HG03354 (cell line): Measurements from ENCODE around the gene SMYD3.

ENCODE experiments used
- ATAC-seq: cut with Tn5 transposase; IDR thresholded peaks from one replicate; pipeline ENCODE4 v1.9.1; 2021; ENCODE audit warnings: mild to moderate bottlenecking; ENCODE audit not compliant: unreplicated experiment, poor library complexity, severe bottlenecking

Gene SMYD3

GRCh38 chr1:246477634-246478033, 29.4 kb downstream of the SMYD3 start:
- ATAC-seq, result no peak

GRCh38 chr1:246476771-246477170, 30.3 kb downstream of the SMYD3 start:
- no peak for ATAC-seq

DNA sequence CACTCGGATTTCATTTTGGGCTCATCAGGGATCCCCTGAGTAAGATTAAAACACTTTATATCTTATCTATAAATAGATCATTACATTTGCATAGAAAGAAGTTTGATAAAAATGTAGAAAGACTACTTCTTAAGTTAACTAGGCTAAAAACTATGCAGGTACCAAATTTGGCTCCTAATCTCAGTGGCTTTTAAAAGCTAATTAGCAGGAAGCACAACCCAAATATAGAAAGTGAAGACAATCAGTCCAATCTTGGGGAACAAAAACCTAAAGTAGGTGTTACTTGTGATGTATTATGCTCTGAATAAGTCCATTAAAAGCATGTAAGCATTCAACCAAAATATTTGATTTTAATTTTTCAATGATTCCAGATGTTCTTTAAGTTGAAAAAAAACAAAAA, 35.4 kb downstream of the SMYD3 start:
- ATAC-seq, result no peak

- ATAC-seq, result no peak
Measured at GRCh38 chr1:246470585-246470984, 36.5 kb downstream of the SMYD3 start.

DNA sequence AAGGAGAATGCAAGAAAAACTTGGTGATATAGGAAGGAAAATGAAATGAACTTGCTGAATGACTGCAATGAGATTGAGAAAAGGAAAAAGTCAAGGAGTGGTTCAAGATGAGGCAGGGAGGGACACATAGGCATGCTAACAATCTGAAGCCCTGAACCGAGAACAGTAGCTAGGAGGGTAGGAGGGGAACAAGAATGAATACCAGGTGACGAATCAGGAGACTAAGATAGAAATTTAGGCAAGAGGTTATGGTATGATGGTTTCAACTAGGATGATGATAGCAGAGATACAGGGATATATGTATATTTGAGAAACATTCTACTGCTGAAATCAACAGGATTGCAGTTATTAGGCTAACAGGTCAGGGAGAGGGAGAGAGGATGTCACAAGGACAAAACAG, 44.1 kb downstream of the SMYD3 start:
- no peak for ATAC-seq

GRCh38 chr1:246460406-246460805, 46.7 kb downstream of the SMYD3 start:
- no peak for ATAC-seq

GRCh38 chr1:246459221-246459620, 47.9 kb downstream of the SMYD3 start:
- ATAC-seq, result no peak

- no peak for ATAC-seq
Measured at GRCh38 chr1:246455476-246455875, 51.6 kb downstream of the SMYD3 start.

DNA sequence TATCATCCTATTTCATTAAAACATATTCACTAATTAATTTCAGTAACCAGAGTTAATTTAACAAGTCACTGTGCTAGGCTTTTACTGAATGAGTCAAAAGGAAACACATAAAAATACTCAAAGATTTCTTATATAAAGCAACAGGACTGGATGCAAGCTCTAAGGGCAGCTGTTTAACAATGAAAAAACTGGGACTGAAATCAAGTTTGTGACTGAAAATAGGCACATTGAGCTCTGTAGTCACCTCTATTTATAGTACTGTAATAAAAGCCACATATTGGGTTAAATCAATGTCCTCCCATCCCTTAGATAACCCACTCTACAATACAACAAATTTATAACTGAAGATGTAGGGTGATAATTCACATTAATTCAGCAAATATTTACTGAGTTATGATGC, 52.4 kb downstream of the SMYD3 start:
- ATAC-seq, result no peak

DNA sequence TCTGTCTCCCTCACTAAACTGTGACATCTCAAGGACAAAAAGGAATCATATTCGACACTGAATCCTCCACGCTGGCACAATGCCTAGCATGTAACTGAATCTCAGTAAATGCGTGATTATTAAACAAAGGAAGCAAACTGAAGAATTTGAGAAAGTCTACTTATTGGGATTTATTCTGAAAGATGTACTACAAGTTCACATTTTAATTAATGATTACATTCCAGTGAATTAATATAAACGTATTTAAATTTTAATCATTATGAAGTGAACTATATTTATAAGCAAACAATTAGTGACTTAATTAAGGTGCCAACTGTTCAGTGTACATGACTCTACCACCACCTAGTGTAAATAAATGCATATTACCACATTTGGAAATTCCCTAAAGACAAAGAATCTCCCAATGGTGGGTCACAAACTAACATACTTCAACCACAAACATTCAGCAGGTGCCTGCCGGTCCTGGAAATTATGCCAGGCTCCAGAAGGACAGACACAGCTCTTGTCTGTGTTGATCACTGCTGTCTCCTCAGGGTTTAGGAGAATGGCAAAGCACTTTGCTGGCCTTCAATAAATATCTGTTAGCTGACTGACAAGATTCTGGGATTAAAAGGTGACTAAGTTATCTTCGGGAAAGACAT, 56.3 kb downstream of the SMYD3 start:
- ATAC-seq, result peak; percentile 52

DNA sequence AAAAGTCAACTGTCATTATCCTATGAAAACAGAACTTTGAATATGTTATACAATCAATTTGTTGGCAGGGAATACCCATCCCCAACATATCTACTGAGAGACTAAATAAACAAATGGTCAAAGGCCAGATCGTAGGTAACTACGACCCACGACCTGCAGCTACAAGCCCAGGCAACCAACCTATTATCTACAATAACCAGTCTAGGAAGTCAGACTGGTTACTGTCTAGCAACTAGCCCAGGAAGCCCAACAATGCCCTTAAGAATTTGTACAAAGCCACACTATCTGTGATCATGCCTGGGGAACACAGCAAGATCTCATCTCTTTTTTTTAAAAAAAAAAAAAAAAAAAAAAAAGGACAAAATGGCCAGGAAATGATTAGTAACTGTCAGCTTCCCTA, 58.7 kb downstream of the SMYD3 start:
- no peak for ATAC-seq

DNA sequence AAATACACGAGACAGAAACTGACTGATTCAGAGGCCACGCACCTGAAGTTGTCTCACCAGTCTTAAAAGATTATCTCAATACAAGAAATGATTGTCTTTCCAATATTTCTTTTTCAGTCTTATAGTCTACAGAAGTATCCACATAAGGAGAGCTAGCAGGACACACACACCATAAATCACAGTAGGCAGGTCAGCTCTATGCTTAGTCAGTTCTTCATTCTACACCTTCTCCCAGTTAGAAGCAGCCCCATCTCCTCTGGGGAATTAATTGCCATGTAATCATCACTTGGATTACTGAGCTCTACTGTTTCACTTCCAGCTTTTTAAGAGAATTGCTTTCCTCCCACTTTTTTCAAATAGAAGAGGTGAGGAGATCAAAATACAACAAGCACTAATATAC, 59.6 kb downstream of the SMYD3 start:
- ATAC-seq, result no peak

DNA sequence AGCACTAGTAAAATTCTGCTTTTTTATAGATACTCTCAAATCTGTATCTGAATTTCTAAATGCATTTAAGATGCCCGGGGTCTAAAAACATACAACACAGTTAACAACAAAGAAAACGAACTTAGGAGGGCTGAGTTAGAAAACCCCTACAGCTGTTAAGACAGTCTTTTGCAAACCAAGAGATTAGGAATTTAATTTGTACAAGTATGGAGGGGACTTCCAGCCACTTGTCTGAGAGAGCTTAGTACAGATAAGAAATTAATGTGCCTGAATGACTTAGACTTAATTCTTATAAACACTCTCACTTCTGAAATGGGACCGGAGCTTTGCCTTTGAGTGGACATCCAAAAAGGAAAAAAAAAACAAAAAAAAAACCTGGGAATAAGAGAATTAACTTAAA, 61.6 kb downstream of the SMYD3 start:
- ATAC-seq, result no peak

- no peak for ATAC-seq
Measured at GRCh38 chr1:246444617-246445016, 62.5 kb downstream of the SMYD3 start.

DNA sequence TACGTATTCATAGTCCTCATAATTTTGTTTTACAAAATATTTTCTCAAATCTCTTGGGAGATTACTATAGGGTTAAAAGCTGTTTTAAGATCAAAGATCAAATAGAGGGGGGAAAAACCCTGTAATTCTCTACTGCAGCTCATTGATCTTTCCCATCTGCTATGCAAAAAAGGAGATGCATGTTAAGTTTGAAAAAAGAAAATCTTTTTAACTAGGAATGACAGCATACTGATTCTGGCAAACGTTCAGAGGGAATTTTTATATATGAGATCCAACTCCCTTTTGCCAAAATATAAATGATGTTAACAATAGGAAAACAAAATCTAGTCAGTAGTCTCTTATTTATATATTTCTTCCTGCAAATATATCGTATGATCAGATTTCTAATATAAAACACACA, 69.1 kb downstream of the SMYD3 start:
- no peak for ATAC-seq

DNA sequence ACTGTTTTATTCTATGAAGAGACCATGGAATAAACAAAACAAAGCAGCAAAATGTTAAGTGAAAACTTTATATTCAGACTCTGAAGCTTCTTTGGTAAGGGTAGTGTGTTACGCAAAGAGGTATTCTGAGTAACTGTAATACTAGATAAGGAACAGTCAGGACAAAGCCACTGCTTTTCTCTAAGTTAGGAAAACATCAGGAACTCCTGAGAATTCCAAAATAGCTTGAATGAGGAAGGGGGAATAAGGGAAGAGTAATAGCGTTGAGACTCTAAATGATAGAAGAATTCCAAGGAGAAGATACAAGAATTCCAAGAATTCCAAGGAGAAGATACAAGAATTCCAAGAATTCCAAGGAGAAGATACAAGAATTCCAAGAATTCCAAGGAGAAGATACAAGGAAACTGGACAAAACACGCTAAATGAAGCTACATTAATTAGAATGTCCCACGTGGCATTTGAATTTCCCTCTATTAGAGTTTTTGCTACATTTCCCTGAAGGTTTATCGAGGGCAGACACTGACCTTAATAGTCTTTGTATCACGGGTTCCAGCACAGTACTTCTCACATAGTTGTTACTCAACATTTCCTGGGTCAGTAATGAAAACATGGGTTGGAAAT, 71.5 kb downstream of the SMYD3 start:
- no peak for ATAC-seq

DNA sequence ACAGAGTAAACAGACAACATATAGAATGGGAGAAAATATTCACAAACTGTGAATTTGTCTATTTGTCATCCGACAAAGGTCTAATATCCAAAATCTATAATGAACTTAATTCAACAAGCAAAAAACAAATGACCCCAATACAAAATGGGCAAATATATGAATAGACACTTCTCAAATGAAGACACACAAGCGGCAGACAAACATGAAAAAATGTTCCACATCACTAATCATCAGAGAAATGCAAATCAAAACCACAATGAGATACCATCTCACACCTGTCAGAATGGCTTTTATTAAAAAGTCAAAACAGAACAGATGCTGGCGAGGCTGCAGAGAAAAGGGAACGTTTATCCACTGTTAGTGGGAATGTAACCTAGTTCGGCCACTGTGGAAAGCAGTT, 72.7 kb downstream of the SMYD3 start:
- ATAC-seq, result no peak

DNA sequence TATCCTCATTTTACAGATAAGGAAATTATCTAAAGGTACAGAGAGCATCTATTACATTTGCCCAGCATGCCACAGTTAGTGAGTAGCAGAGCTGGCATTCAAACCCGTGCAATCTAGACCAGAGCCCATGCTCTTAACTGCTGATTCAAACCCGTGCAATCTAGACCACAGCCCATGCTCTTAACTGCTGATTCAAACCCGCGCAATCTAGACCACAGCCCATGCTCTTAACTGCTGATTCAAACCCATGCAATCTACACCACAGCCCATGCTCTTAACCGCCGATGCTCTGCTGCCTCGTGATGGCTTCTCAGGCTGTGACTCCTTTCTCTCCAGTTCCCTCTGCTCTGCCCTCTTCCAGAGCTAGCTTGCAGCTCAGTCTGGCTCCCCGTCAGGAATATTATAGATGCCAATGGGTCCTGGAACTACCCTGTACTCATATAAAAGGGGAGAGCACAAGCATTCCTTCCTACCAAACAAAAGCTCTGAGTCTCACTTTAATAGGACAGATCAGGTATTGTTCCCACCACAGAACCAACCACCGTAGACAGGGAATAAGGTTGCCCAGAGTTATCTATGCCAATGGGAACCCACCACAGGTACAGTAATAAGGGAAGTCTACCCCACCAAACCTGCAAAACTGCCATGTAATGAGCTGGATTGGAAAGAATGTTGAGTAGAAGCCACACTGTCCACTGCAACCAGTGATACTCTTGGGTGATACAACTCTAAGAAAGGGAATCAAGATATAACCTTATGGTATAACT, 78.4 kb downstream of the SMYD3 start:
- ATAC-seq, result no peak

- ATAC-seq, result no peak
Measured at GRCh38 chr1:246427611-246428010, 79.5 kb downstream of the SMYD3 start.

- no peak for ATAC-seq
Measured at GRCh38 chr1:246425895-246426294, 81.2 kb downstream of the SMYD3 start.

DNA sequence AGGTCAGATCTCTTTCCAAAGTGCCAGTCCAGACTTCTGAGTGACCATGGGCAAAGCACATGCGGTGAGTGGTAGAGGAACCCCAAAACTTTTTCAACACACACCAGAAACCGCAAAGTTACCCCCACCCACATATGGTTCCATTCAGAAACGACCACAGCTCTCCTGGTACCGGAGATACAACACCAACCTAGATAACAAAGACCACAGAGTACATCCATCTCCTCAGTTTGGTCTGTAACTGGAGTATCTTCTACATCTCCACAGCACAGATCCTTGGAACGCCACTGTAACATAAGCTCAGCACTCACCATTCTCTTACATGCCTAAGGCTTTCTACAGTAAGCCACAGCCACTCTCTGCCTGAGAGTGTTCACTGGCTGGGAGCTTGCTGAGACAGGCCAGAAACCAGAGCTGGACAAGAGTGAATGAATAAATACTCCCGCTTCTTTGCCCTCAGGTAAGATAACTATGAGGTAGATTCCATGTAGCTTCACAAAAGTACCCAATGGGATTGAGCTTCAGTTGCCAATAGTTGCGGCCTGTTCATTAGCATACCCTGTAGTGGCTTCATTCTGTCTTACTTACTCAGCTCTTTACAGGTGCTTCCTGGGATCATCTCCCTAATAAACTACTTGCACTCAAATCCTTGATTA, 81.8 kb downstream of the SMYD3 start:
- no peak for ATAC-seq
